C4-2B (cell line): ENCODE data around the gene ZDHHC8.
A peak's percentile ranks its signal among the peaks of the same experiment; 100 is the strongest.

Experiments used
- H3K27ac ChIP-seq: fragments of 450-650 bp; 2 replicates; pipeline ENCODE4 v1.5.1; 2017
- CTCF ChIP-seq: fragments of 450-650 bp; conservative IDR thresholded peaks from 2 replicates; pipeline ENCODE4 v1.5.1; 2017; ENCODE audit warnings: mild to moderate bottlenecking
- ZFX ChIP-seq: fragments of 450-650 bp; IDR thresholded peaks from 2 replicates; pipeline ENCODE4 v1.6.1; 2017

The ZDHHC8 gene

GRCh38 chr22:20173772-20174171 is 42.2 kb downstream of the ZDHHC8 start:
- TF ChIP-seq ZFX, result no peak
- TF ChIP-seq CTCF, result no peak
- no peak overlapping the region for H3K27ac ChIP-seq

- no peak for TF ChIP-seq ZFX
- peak; percentile 48 for TF ChIP-seq CTCF
- H3K27ac ChIP-seq, result no peak overlapping the region
These were observed 43.4 kb downstream of the ZDHHC8 start for GRCh38 chr22:20174785-20175596.

GRCh38 chr22:20175597-20175900 is 43.9 kb downstream of the ZDHHC8 start:
- TF ChIP-seq CTCF (no peak), ZFX (no peak)
- no peak overlapping the region for H3K27ac ChIP-seq

GRCh38 chr22:20176421-20177085 is 44.9 kb downstream of the ZDHHC8 start:
- TF ChIP-seq ZFX (no peak), CTCF (no peak)
- no peak overlapping the region for H3K27ac ChIP-seq

- TF ChIP-seq ZFX, result no peak
- TF ChIP-seq CTCF, result no peak
- no peak overlapping the region for H3K27ac ChIP-seq
These were observed 45.8 kb downstream of the ZDHHC8 start for GRCh38 chr22:20177217-20177911.

- no peak overlapping the region for H3K27ac ChIP-seq
These were observed 46.7 kb downstream of the ZDHHC8 start for GRCh38 chr22:20178075-20178914.

More at GRCh38 chr22:20178075-20178914, 46.7 kb downstream of the ZDHHC8 start:
- TF ChIP-seq ZFX (no peak), CTCF (no peak)
